Immature natural killer cell (primary cell): ENCODE results near the gene PLA1A. TPM values are rescaled to one million over a fixed set of nuclear protein-coding genes. Genes with fewer than 3 reads are reported as not detected.

Experiments used
- DNase-seq, 3 donors: peaks; one replicate each; pipeline ENCODE4 v3.0.0; 2022; ENCODE audit warnings: mixed read lengths in 1 of 3
- H3K27ac Mint-ChIP-seq, 6 donors: one replicate each; pipeline ENCODE4 v1.8.0; 2020; ENCODE audit warnings: mixed read lengths in 6 of 6, mild to moderate bottlenecking in 5 of 6, inconsistent platforms in 4 of 6, moderate library complexity in 3 of 6
- H3K27me3 Mint-ChIP-seq, 3 donors: one replicate each; pipeline ENCODE4 v1.8.0; 2020 to 2021; ENCODE audit warnings: low read depth in 3 of 3, mild to moderate bottlenecking in 3 of 3, mixed read lengths in 3 of 3, moderate library complexity in 3 of 3, inconsistent platforms in 1 of 3
- H3K36me3 Mint-ChIP-seq, 3 donors: one replicate each; pipeline ENCODE4 v1.8.0; 2020; ENCODE audit warnings: mixed read lengths in 3 of 3, inconsistent platforms in 2 of 3, mild to moderate bottlenecking in 2 of 3
- H3K4me1 Mint-ChIP-seq, 2 donors: one replicate each; pipeline ENCODE4 v1.8.0; 2020; ENCODE audit warnings: inconsistent platforms in 2 of 2, mild to moderate bottlenecking in 2 of 2, mixed read lengths in 2 of 2, moderate library complexity in 1 of 2
- H3K4me3 Mint-ChIP-seq, 5 donors: one replicate each; pipeline ENCODE4 v1.8.0; 2020; ENCODE audit warnings: mild to moderate bottlenecking in 5 of 5, mixed read lengths in 5 of 5, inconsistent platforms in 3 of 5, moderate library complexity in 3 of 5
- H3K9me3 Mint-ChIP-seq, 6 donors: one replicate each; pipeline ENCODE4 v1.8.0; 2020; ENCODE audit warnings: mild to moderate bottlenecking in 6 of 6, mixed read lengths in 6 of 6, inconsistent platforms in 4 of 6, moderate library complexity in 3 of 6
- polyA plus RNA-seq, 3 donors: library from polyadenylated mRNA; unstranded; fragments of 300-500 nt; fragmentation: Illumina TruSeq; gene quantifications; one replicate each; pipeline ENCODE4 v1.2.3, GENCODE V29; 2021

Gene PLA1A
- polyA plus RNA-seq, 3 donors from 2014 or later = not detected

DNA sequence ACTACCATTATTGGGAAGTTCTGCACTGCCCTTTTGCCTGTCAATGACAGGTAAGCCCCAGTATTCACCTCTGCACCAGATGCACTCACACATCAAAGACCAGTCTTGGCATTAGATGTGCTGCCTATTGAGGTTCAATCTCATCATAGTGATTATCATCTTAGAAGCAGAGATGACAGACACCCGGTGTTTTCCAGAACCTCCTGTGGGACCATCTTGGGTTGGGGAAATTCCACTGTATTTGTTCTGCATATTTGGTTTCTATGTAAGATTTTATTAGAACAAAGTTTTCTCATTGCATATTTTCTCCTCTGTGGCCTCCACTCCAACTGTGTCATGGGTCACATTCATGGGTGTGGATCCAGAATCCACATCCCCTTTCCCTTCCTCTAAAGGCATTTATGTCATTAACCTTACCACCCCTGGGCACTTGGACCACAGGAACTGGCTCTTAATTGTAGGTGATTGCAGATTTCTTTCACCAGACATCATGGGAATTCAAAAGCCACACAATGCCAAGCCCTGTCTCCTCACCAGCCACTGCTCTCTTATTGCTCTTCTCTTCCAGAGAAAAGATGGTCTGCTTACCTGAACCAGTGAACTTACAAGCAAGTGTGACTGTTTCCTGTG lies 31.2 kb downstream of the PLA1A start:
- H3K27me3 Mint-ChIP-seq = peaks cover 2 to 15% (median 10%) of the 10 kb centered on the region in 3 donors

DNA sequence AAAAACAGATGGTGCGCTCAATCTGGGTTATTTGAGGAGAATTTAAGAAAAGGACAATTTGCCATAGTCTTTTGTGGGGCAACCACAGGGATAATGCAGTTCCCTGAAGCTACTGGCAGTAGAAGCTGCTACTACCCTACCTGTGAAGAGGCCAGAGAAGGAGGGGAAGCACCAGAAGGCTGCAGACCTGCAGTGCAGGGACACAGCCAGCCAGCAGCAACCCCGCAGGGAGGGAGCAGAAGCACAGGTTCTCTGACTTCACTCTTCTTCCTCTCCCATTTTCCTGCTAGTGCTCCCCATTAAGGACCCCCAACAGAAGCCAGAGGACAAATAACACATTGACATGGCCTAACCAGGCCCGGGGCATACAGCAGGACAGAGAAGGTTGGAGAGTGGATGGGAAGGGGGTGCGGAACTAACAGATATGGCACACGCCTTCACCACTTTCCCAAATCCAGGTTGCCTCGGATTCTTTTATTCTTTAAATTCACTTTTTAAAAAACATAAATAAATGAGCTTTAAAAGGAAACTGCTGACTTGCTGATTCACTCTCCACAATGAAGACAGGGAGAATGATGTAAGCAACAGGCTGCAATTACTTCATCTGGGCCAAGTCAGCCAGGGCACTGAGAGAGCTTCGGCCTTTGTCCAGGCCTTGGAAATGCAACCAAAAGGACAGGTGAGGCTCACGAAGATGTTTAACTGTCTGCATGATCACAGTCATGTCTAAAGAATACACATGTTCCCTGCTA lies 32.6 kb downstream of the PLA1A start:
- Mint-ChIP-seq H3K4me1 (peaks cover 5 to 17% of the 10 kb centered on the region in 2 donors), H3K27me3 (peaks cover 2 to 15% (median 10%) of the 10 kb centered on the region in 3 donors), H3K36me3 (no peaks in the 10 kb centered on the region), H3K27ac (no peak overlapping the region), H3K9me3 (no peaks in the 10 kb centered on the region), H3K4me3 (no peak overlapping the region)
- no peak for DNase-seq

More for the DNA sequence above, 31.2 kb downstream of the PLA1A start:
- H3K4me3 Mint-ChIP-seq = no peak overlapping the region
- H3K36me3 Mint-ChIP-seq = no peaks in the 10 kb centered on the region
- H3K27ac Mint-ChIP-seq = peak overlapping the region in 1 of 6 donors; percentile 35
- DNase-seq = no peak
- H3K4me1 Mint-ChIP-seq = peaks cover 5 to 17% of the 10 kb centered on the region in 2 donors
- H3K9me3 Mint-ChIP-seq = no peaks in the 10 kb centered on the region

DNA sequence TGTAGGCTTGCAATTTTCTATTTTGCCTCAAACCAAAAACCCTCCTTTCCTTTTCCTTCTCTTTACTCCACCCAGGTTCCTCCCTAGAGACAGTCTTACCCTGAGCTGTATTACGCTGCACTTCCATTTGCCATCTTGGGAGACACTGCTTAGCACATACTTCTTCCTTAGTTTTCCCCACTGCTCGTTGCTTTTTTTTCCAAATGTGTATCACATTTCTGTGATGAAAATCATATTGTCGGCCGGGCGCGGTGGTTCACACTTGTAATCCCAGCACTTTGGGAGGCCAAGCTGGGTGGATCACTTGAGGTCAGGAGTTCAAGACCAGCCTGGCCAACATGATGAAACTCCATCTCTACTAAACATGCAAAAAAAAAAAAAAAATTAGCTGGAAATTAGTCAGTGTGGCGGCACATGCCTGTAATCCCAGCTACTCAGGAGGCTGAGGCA lies 33.2 kb downstream of the PLA1A start:
- H3K27ac Mint-ChIP-seq = no peak overlapping the region
- H3K9me3 Mint-ChIP-seq = no peaks in the 10 kb centered on the region
- no peak for DNase-seq
- H3K4me1 Mint-ChIP-seq = peaks cover 5 to 17% of the 10 kb centered on the region in 2 donors
- no peaks in the 10 kb centered on the region for H3K36me3 Mint-ChIP-seq
- no peak overlapping the region for H3K4me3 Mint-ChIP-seq
- H3K27me3 Mint-ChIP-seq = peaks cover 2 to 15% (median 8%) of the 10 kb centered on the region in 3 donors

GRCh38 chr3:119631516-119631915 lies 33.8 kb downstream of the PLA1A start:
- H3K27ac Mint-ChIP-seq = no peak overlapping the region
- DNase-seq = no peak
- H3K4me1 Mint-ChIP-seq = peaks cover 5 to 17% of the 10 kb centered on the region in 2 donors
- no peak overlapping the region for H3K4me3 Mint-ChIP-seq
- no peaks in the 10 kb centered on the region for H3K36me3 Mint-ChIP-seq
- H3K27me3 Mint-ChIP-seq = peaks cover 2 to 12% (median 8%) of the 10 kb centered on the region in 3 donors
- no peaks in the 10 kb centered on the region for H3K9me3 Mint-ChIP-seq

GRCh38 chr3:119632216-119632615 lies 34.5 kb downstream of the PLA1A start:
- Mint-ChIP-seq H3K4me3 (no peak overlapping the region), H3K27ac (no peak overlapping the region), H3K36me3 (no peaks in the 10 kb centered on the region), H3K9me3 (no peaks in the 10 kb centered on the region), H3K4me1 (peaks cover 5 to 11% of the 10 kb centered on the region in 2 donors), H3K27me3 (peaks cover 2 to 12% (median 8%) of the 10 kb centered on the region in 3 donors)
- DNase-seq = no peak

DNA sequence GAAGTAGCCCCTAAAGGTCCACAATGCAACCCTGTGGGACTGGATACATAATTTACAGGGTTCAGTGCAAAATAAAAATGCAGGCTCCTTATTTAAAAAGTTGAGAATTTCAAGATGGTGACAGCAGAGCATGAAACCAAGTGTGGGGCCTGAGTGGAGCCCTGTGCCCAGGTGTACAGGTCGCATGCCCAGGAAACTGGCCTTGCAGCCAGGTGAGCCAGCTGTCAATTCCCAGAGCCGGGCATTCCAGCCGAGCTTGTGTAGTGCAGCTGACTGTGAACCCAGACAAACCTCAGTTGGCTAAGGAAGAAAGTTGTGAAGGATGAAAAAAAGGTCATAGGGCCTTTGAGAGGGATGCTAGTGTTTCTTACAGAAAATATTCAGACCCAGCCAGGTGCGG lies 35.1 kb downstream of the PLA1A start:
- Mint-ChIP-seq H3K9me3 (no peaks in the 10 kb centered on the region), H3K36me3 (peaks cover 0 to 4% (median 0%) of the 10 kb centered on the region in 3 donors), H3K4me1 (peaks cover 0 to 7% of the 10 kb centered on the region in 2 donors), H3K4me3 (no peak overlapping the region), H3K27ac (no peak overlapping the region), H3K27me3 (peaks cover 2 to 10% (median 7%) of the 10 kb centered on the region in 3 donors)
- no peak for DNase-seq

GRCh38 chr3:119635719-119636118 lies 38.0 kb downstream of the PLA1A start:
- H3K36me3 Mint-ChIP-seq = peaks cover 4 to 9% (median 6%) of the 10 kb centered on the region in 3 donors
- H3K27ac Mint-ChIP-seq = no peak overlapping the region
- H3K27me3 Mint-ChIP-seq = peaks cover 2 to 4% (median 3%) of the 10 kb centered on the region in 3 donors
- DNase-seq = no peak
- peaks cover 6 to 15% of the 10 kb centered on the region in 2 donors for H3K4me1 Mint-ChIP-seq
- no peaks in the 10 kb centered on the region for H3K9me3 Mint-ChIP-seq
- no peak overlapping the region for H3K4me3 Mint-ChIP-seq

GRCh38 chr3:119636249-119636648 lies 38.6 kb downstream of the PLA1A start:
- no peak overlapping the region for H3K4me3 Mint-ChIP-seq
- no peak overlapping the region for H3K27ac Mint-ChIP-seq
- H3K4me1 Mint-ChIP-seq = peaks cover 6 to 15% of the 10 kb centered on the region in 2 donors
- peaks cover 0 to 4% (median 2%) of the 10 kb centered on the region in 3 donors for H3K27me3 Mint-ChIP-seq
- peaks cover 6 to 14% (median 8%) of the 10 kb centered on the region in 3 donors for H3K36me3 Mint-ChIP-seq
- DNase-seq = no peak
- H3K9me3 Mint-ChIP-seq = no peaks in the 10 kb centered on the region

DNA sequence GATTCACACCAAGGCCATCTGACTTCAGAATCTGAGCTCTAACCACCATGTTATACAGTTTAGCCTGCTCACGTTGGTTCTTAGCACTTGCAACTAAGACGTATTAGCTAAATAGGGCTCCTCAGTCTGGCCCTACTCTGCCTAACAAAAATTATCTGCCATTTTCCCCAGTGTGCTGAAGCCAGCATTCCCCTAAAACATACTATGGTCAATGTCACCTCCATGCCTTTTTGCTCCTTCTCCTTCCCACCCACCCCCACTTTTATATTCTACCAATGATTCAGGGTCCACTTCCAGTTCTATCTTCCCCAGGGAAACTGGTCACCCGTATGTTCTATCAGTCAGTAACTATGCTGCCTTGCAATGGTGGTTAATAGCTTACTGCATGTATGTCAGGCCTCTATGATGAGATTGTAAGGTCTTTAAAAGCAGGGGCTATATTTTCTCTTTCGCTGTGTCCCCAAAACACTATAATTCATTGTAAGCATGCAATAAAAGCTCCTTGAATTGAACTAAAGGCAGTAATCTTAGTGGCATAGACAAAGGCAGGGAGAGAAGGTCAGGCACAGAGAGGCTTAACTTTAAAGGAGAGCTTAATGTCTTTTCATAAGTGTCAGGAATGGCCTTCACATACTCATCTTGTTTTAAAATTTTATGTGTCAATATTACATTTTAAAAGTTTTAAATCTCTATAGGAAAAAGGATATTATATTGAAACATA lies 39.4 kb downstream of the PLA1A start:
- peaks cover 9 to 17% (median 9%) of the 10 kb centered on the region in 3 donors for H3K36me3 Mint-ChIP-seq
- H3K27me3 Mint-ChIP-seq = peaks cover 0 to 4% (median 2%) of the 10 kb centered on the region in 3 donors
- H3K27ac Mint-ChIP-seq = no peak overlapping the region
- no peak overlapping the region for H3K4me3 Mint-ChIP-seq
- no peaks in the 10 kb centered on the region for H3K9me3 Mint-ChIP-seq
- H3K4me1 Mint-ChIP-seq = peaks cover 6 to 15% of the 10 kb centered on the region in 2 donors
- DNase-seq = no peak

- Mint-ChIP-seq H3K4me3 (peak overlapping the region in 1 of 5 donors; percentile 30), H3K27ac (peak overlapping the region in 1 of 6 donors; percentile 63), H3K4me1 (peaks cover 6 to 15% of the 10 kb centered on the region in 2 donors), H3K36me3 (peaks cover 9 to 17% (median 15%) of the 10 kb centered on the region in 3 donors), H3K27me3 (peaks cover 0 to 2% (median 0%) of the 10 kb centered on the region in 3 donors), H3K9me3 (no peaks in the 10 kb centered on the region)
- DNase-seq = no peak
These were observed 40.2 kb downstream of the PLA1A start for GRCh38 chr3:119637679-119638477.

DNA sequence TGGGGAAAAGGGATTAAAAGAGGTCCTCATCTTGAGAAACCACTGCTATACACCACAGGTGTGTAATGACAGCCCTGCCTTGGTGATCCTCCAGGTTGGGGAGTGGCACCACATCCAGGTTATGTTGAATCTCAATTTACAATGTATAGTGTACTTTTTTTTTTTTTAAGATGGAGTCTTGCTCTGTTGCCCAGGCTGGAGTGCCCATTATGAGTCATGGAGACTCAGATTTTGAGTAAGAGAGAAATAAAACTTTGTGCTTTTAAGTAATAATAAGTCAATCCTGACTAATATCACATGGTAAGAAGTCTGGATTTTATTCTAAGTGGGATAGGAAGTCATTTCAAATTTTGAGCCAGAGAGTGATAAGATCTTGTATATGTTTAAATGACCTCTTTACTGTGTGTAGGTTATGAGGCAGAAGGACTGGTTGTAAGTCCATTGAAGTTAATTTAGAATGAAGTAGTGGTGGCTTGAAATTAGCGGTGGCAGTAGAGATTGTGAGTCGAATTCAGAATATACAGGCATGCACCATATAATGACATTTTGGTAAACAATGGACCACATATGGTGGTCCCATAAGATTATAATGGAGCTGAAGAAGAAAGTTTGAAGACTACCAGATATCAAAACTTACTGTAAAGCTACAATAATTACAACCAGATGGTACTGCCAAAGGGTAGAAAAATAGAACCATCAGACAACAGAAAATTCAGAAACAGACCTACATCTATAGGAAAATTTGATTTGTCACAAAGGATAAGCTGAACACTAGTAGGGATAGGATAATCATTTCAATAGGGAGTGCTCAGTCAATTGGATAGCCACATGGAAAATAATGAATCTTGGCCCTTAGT lies 42.0 kb downstream of the PLA1A start:
- DNase-seq = no peak
- Mint-ChIP-seq H3K27ac (no peak overlapping the region), H3K4me1 (peaks cover 6 to 15% of the 10 kb centered on the region in 2 donors), H3K36me3 (peaks cover 19 to 27% (median 20%) of the 10 kb centered on the region in 3 donors), H3K9me3 (no peaks in the 10 kb centered on the region), H3K4me3 (no peak overlapping the region), H3K27me3 (peaks cover 0 to 2% (median 0%) of the 10 kb centered on the region in 3 donors)

- H3K4me1 Mint-ChIP-seq = peaks cover 6 to 15% of the 10 kb centered on the region in 2 donors
- no peak for DNase-seq
- no peak overlapping the region for H3K27ac Mint-ChIP-seq
- H3K27me3 Mint-ChIP-seq = peaks cover 0 to 2% (median 0%) of the 10 kb centered on the region in 3 donors
- peaks cover 26 to 42% (median 29%) of the 10 kb centered on the region in 3 donors for H3K36me3 Mint-ChIP-seq
- no peak overlapping the region for H3K4me3 Mint-ChIP-seq
- no peaks in the 10 kb centered on the region for H3K9me3 Mint-ChIP-seq
These were observed 43.7 kb downstream of the PLA1A start for GRCh38 chr3:119641416-119641815.
